Heart left ventricle (tissue), 16 donors: Measurements from ENCODE around the gene OTOP2. TPM values are rescaled to one million over a fixed set of nuclear protein-coding genes. Genes with fewer than 3 reads are reported as not detected.
A peak's percentile ranks its signal among the peaks of the same experiment; 100 is the strongest.

Experiments used
- ATAC-seq, 4 donors: fragments of 200-7000 bp; cut with Tn5 transposase; one replicate each; pipeline ENCODE4 v1.9.1; 2020 to 2022; ENCODE audit warnings: moderate library complexity in 4 of 4, mild to moderate bottlenecking in 3 of 4, moderate number of reproducible peaks in 1 of 4
- DNase-seq, 5 donors: peaks; one replicate each; pipeline ENCODE4 v3.0.0-alpha.2; 2020
- H3K27ac ChIP-seq, 12 donors: fragments of 200-600 bp; sonication (generic) in 4 of 12; one replicate each; pipeline versions ENCODE4 v1.5.0 to v1.8.0; 2016 to 2022; ENCODE audit warnings: mild to moderate bottlenecking in 2 of 12
- H3K27me3 ChIP-seq, 9 donors: fragments of 200-600 bp; sonication (generic) in 2 of 9; one replicate each; pipeline versions ENCODE4 v1.5.1 to v1.8.0; 2016 to 2022; ENCODE audit warnings: mild to moderate bottlenecking in 3 of 9
- H3K36me3 ChIP-seq, 9 donors: fragments of 200-600 bp; sonication (generic) in 2 of 9; one replicate each; pipeline versions ENCODE4 v1.5.0 to v1.8.0; 2018 to 2022; ENCODE audit warnings: mild to moderate bottlenecking in 2 of 9
- H3K4me1 ChIP-seq, 12 donors: fragments of 200-600 bp; sonication (generic) in 4 of 12; one replicate each; pipeline versions ENCODE4 v1.5.0 to v1.8.0; 2016 to 2022; ENCODE audit warnings: mild to moderate bottlenecking in 3 of 12
- H3K4me3 ChIP-seq, 12 donors: fragments of 200-600 bp; sonication (generic) in 4 of 12; one replicate each; pipeline versions ENCODE4 v1.5.0 to v1.8.0; 2017 to 2022; ENCODE audit warnings: mild to moderate bottlenecking in 9 of 12, moderate library complexity in 4 of 12
- H3K9me3 ChIP-seq, 12 donors: fragments of 200-600 bp; sonication (generic) in 4 of 12; one replicate each; pipeline versions ENCODE4 v1.5.0 to v1.8.0; 2016 to 2022; ENCODE audit warnings: mild to moderate bottlenecking in 1 of 12
- CTCF ChIP-seq, 12 donors: fragments of 200-600 bp; sonication (generic) in 4 of 12; IDR thresholded peaks; one replicate each; pipeline versions ENCODE4 v1.5.0 to v1.8.0; 2018 to 2022; ENCODE audit warnings: antibody characterized with exemption in 12 of 12, mild to moderate bottlenecking in 5 of 12
- POLR2A ChIP-seq, 2 donors: fragments of 450-650 bp; IDR thresholded peaks; one replicate each; pipeline ENCODE4 v1.6.1; 2017; ENCODE audit warnings: antibody characterized with exemption in 2 of 2, mild to moderate bottlenecking in 2 of 2, moderate library complexity in 2 of 2
- WGBS, 4 donors: extraction: QIAGEN DNeasy Blood & Tissue Kit in 2 of 4; methylation state at CpG; one replicate each; pipeline versions ENCODE4 v1.1.5 to v1.1.7; 2013 to 2018; 5-methylcytosine and 5-hydroxymethylcytosine counted together
- intact Hi-C, 10 donors: fragments of 100-400 bp; cut with DNase I; formaldehyde crosslinking; loops; one replicate each; pipeline versions ENCODE4 v1.11.1 to v1.14.2; 2022
- polyA plus RNA-seq, 2 donors: library from polyadenylated mRNA; stranded (reverse); fragments of 200-250 nt; gene quantifications; one replicate each; pipeline ENCODE4 v1.2.3, GENCODE V29; 2013
- total RNA-seq, 9 donors: library from RNA; depleted of rRNA in 2 of 9; stranded (reverse); fragments of >200 nt in 2 of 9; fragmentation: NEBNext Ultra II Directional in 3 of 9; extraction: Animal tissue kit (Norgen Biotek cat#: 25700) in 3 of 9; gene quantifications; one replicate each; pipeline versions ENCODE4 v1.1.0 to v1.2.4, GENCODE V29; 2016 to 2023
- donor health status: ischemic (EF 13 %, LVEDD 7.1; RV severe dilation, severe dysfunction).
- donor health status: healthy with polysubstance abuse.
- donor health status: DM: no; HTN: yes; CAD: no.
- donor health status: DM: no; HTN: no; CAD: no.
- donor health status: ischemic (EF 25% LVEDD 6.9; RV normal size, moderate dysfunction).
- donor health status: ischemic (EF 25% LVEDD 5.7; RV mildly dilated, moderate dysfunction).
- donor health status: healthy.
- donor health status: DM: yes; HTN: yes; CAD: no.
- donor health status: ischemic (EF 35%, LVEDD 5.7; RV mildly dilated, moderate dysfunction).
- donor health status: nonischemic (EF 11% LVEDD 7.7; RV severe dilation, severe dysfunction).
- donor health status: DM: yes; HTN: yes; CAD: no.
- donor health status: PGD.
- donor health status: ischemic (EF 29% LVEDD 5.4; RV normal size, mild dysfunction).
- donor health status: nonischemic (EF 23%, LVEDD 6.1; RV moderate dilation, normal function).

OTOP2 gene
- total and polyA plus RNA-seq, 11 donors, result not detected

GRCh38 chr17:74923538-74924249 is 379 bp upstream of the OTOP2 start:
- Histone ChIP-seq H3K36me3 (no peaks in the 10 kb centered on the region), H3K4me3 (peak overlapping the region in 11 of 12 donors; percentile 3 to 45 (median 31)), H3K27ac (no peak overlapping the region), H3K9me3 (no peaks in the 10 kb centered on the region), H3K27me3 (peaks cover 30 to 91% (median 72%) of the 10 kb centered on the region in 9 donors), H3K4me1 (peaks cover 0 to 30% (median 17%) of the 10 kb centered on the region in 12 donors)
- intact Hi-C loops, result loop anchor here in 2 of 10 donors (2.0 kb wide), 2 partner anchors 33 to 35 kb away; no protein-coding TSS in a partner anchor
- TF ChIP-seq CTCF (IDR thresholded peaks at IDR 0.05) (peak; percentile 65 to 86 (median 76)), POLR2A (IDR thresholded peaks at IDR 0.05) (no peak)
- ATAC-seq (peak in 3 of 4 donors; percentile 41 to 72 (median 55)), DNase-seq (peak; percentile 56 to 89 (median 66))
- 4 to 10% (median 4%) methylated on average over 25 to 59 of the region's 59 CpGs for WGBS, 4 donors

- no peak for DNase-seq
- no peak for ATAC-seq
- no peaks in the 10 kb centered on the region for H3K36me3 ChIP-seq
- intact Hi-C loops, result loop anchor here in 1 of 10 donors (2.0 kb wide), 1 partner anchor 32 kb away; no protein-coding TSS in a partner anchor
- 58 to 72% (median 68%) methylated on average over 3 of the region's 3 CpGs for WGBS, 4 donors
- peaks cover 0 to 28% (median 17%) of the 10 kb centered on the region in 12 donors for H3K4me1 ChIP-seq
- H3K27ac ChIP-seq, result no peak overlapping the region
- no peaks in the 10 kb centered on the region for H3K9me3 ChIP-seq
- H3K4me3 ChIP-seq, result no peak overlapping the region
- no peak for TF ChIP-seq CTCF (IDR thresholded peaks at IDR 0.05)
- no peak for TF ChIP-seq POLR2A (IDR thresholded peaks at IDR 0.05)
- peaks cover 30 to 86% (median 71%) of the 10 kb centered on the region in 9 donors for H3K27me3 ChIP-seq
These were observed 1.2 kb downstream of the OTOP2 start for GRCh38 chr17:74925242-74925641.

- no peak for ATAC-seq
- no peaks in the 10 kb centered on the region for H3K9me3 ChIP-seq
- intact Hi-C loops, result no loop called here
These were observed 4.7 kb downstream of the OTOP2 start for GRCh38 chr17:74928786-74929185.

More at GRCh38 chr17:74928786-74929185, 4.7 kb downstream of the OTOP2 start:
- Histone ChIP-seq H3K27ac (no peak overlapping the region), H3K27me3 (peaks cover 22 to 86% (median 56%) of the 10 kb centered on the region in 9 donors), H3K36me3 (no peaks in the 10 kb centered on the region), H3K4me1 (peaks cover 0 to 11% (median 8%) of the 10 kb centered on the region in 12 donors), H3K4me3 (no peak overlapping the region)
- TF ChIP-seq CTCF (IDR thresholded peaks at IDR 0.05) (no peak), POLR2A (IDR thresholded peaks at IDR 0.05) (no peak)
- no peak for DNase-seq
- 72 to 78% (median 75%) methylated on average over 6 of the region's 6 CpGs for WGBS, 4 donors
